HepG2 (cell line): ENCODE data around the gene CPNE1. TPM values are rescaled to one million over a fixed set of nuclear protein-coding genes. Genes with fewer than 3 reads are reported as not detected.

Source experiments
- AKNA ChIP-seq: sonication (generic); formaldehyde crosslinking; IDR thresholded peaks from 2 replicates; pipeline ENCODE4 v1.4.0; 2020; ENCODE audit warnings: missing genetic modification reagents, borderline replicate concordance
- ATF7-NPFF ChIP-seq: sonication (generic); formaldehyde crosslinking; IDR thresholded peaks from 2 replicates; pipeline ENCODE4 v1.8.1; 2023; ENCODE audit warnings: mild to moderate bottlenecking, low read depth, missing genetic modification reagents, moderate library complexity
- DRAP1 ChIP-seq: IDR thresholded peaks from 2 replicates; pipeline ENCODE4 v1.6.1; 2016; ENCODE audit warnings: missing genetic modification reagents, missing compliant biosample characterization
- FOXC1 ChIP-seq: sonication (generic); formaldehyde crosslinking; IDR thresholded peaks from 2 replicates; pipeline ENCODE4 v1.8.0; 2022; ENCODE audit warnings: mild to moderate bottlenecking, missing genetic modification reagents, borderline replicate concordance
- FOXO1 ChIP-seq: sonication (generic); formaldehyde crosslinking; IDR thresholded peaks from 2 replicates; pipeline ENCODE4 v1.4.0; 2020; ENCODE audit warnings: missing genetic modification reagents
- HMGXB3 ChIP-seq: sonication (generic); formaldehyde crosslinking; IDR thresholded peaks from 2 replicates; pipeline ENCODE4 v1.4.0; 2020; ENCODE audit warnings: missing genetic modification reagents, borderline replicate concordance
- MLX ChIP-seq: IDR thresholded peaks from 2 replicates; pipeline ENCODE4 v1.6.1; 2016
- PHF21A ChIP-seq: sonication (generic); formaldehyde crosslinking; IDR thresholded peaks from 2 replicates; pipeline ENCODE4 v1.5.0; 2020; ENCODE audit warnings: mild to moderate bottlenecking, missing genetic modification reagents
- RFX5 ChIP-seq: IDR thresholded peaks from 2 replicates; pipeline ENCODE4 v1.6.1; 2011; ENCODE audit warnings: low read depth, low read length, improper control_type of control experiment
- SMAD3 ChIP-seq: sonication (generic); formaldehyde crosslinking; IDR thresholded peaks from 2 replicates; pipeline ENCODE4 v1.4.0; 2020; ENCODE audit warnings: missing genetic modification reagents
- TRIM24 ChIP-seq: sonication (generic); formaldehyde crosslinking; IDR thresholded peaks from 2 replicates; pipeline ENCODE4 v1.8.0; 2022; ENCODE audit warnings: mild to moderate bottlenecking, missing genetic modification reagents
- YY1 ChIP-seq: IDR thresholded peaks from 2 replicates; pipeline ENCODE4 v1.6.1; 2011; ENCODE audit warnings: low read length, low read depth, moderate library complexity, mild to moderate bottlenecking; ENCODE audit not compliant: insufficient read depth, insufficient replicate concordance
- ZNF10 ChIP-seq: sonication (generic); formaldehyde crosslinking; IDR thresholded peaks from 2 replicates; pipeline ENCODE4 v1.4.0; 2020; ENCODE audit warnings: mild to moderate bottlenecking, low read depth, missing genetic modification reagents, borderline replicate concordance
- ZNF451 ChIP-seq: sonication (generic); formaldehyde crosslinking; IDR thresholded peaks from 2 replicates; pipeline ENCODE4 v1.5.0; 2020; ENCODE audit warnings: mild to moderate bottlenecking, missing genetic modification reagents
- ZNF768 ChIP-seq: sonication (generic); formaldehyde crosslinking; IDR thresholded peaks from 2 replicates; pipeline ENCODE4 v1.4.0; 2020; ENCODE audit warnings: missing genetic modification reagents
- ZNF788 ChIP-seq: sonication (generic); formaldehyde crosslinking; IDR thresholded peaks from 2 replicates; pipeline ENCODE4 v1.5.0; 2020; ENCODE audit warnings: mild to moderate bottlenecking, missing genetic modification reagents, borderline replicate concordance
- polyA plus RNA-seq, 8 experiments: library from polyadenylated mRNA; depleted of rRNA in 3 of 8; stranded (reverse) in 7 of 8; unstranded in 1 of 8; fragments of >200 nt; fragmentation: Illumina TruSeq in 4 of 8; extraction: Trizol in 4 of 8; gene quantifications; 2 replicates each; pipeline versions ENCODE4 v1.2.1 to v1.2.3, GENCODE V29; 2011 to 2016; ENCODE audit warnings: low read depth in 4 of 8, missing spikeins in 1 of 8, mixed read lengths in 1 of 8; ENCODE audit not compliant: insufficient read depth in 1 of 8
- total RNA-seq, 5 experiments: library from RNA; depleted of rRNA; stranded (reverse); fragments of >200 nt; fragmentation: Illumina TruSeq; extraction: Trizol; gene quantifications; 2 replicates each; pipeline ENCODE4 v1.2.3, GENCODE V29; 2016; ENCODE audit warnings: low read depth in 1 of 5
- TF ChIP-seq, protein P1 (sequence below): sonication (generic); formaldehyde crosslinking; IDR thresholded peaks from 2 replicates; pipeline ENCODE4 v1.4.0; 2020; ENCODE audit warnings: missing genetic modification reagents, low read depth, mild to moderate bottlenecking, borderline replicate concordance

Gene CPNE1
- total and polyA plus RNA-seq, 2 of the 13 experiments (the other 11 are each of a cell fraction or from before 2014, with no cell fraction given): 408 to 431 TPM

GRCh38 chr20:35664466-35665206, at the start of gene CPNE1, which contains the start of gene RBM12 (continued):
- TF ChIP-seq YY1 (peak; percentile 100), ZNF768 (CRISPR knock-in tag) (peak; percentile 86; the same call in 1 of the 2 replicates), ATF7-NPFF (CRISPR knock-in tag) (peak; percentile 98), ZNF788 (CRISPR knock-in tag) (peak; percentile 95; the same call in 1 of the 2 replicates), SMAD3 (CRISPR knock-in tag) (peak; percentile 77), PHF21A (peak; percentile 78; the same call in 1 of the 2 replicates), ZNF451 (CRISPR knock-in tag) (peak; percentile 96), MLX (CRISPR knock-in tag) (peak; percentile 67; the same call in 1 of the 2 replicates), ZNF10 (peak; percentile 72; the same call in 1 of the 2 replicates), RFX5 (peak; percentile 67; the same call in 1 of the 2 replicates), FOXO1 (peak; percentile 80; the same call in 1 of the 2 replicates), FOXC1 (CRISPR knock-in tag) (peak; percentile 96; the same call in 1 of the 2 replicates), DRAP1 (peak; percentile 97), AKNA (CRISPR knock-in tag) (peak; percentile 82; the same call in 1 of the 2 replicates), TRIM24 (CRISPR knock-in tag) (no peak), HMGXB3 (CRISPR knock-in tag) (peak; percentile 89)
- TF ChIP-seq, protein P1, sequence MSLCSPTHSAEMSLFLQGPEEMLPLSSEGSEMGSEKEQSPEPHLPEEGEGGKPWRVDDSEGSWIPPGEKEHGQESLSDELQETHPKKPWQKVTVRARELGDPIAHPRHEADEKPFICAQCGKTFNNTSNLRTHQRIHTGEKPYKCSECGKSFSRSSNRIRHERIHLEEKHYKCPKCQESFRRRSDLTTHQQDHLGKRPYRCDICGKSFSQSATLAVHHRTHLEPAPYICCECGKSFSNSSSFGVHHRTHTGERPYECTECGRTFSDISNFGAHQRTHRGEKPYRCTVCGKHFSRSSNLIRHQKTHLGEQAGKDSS: peak; percentile 97
